IMR-90 (cell line): Measurements from ENCODE around the gene AGBL3.

Source experiments
- CEBPB ChIP-seq: IDR thresholded peaks from 2 replicates; pipeline ENCODE4 v1.6.1; 2012; ENCODE audit warnings: low read depth, low read length, improper control_type of control experiment
- CTCF ChIP-seq: conservative IDR thresholded peaks from 2 replicates; pipeline ENCODE4 v1.5.1; 2012; ENCODE audit warnings: mild to moderate bottlenecking, low read depth, low read length, improper control_type of control experiment
- ELK1 ChIP-seq: fragments of 150-350 bp; IDR thresholded peaks from 2 replicates; pipeline ENCODE4 v1.6.1; 2016; ENCODE audit warnings: low read depth, mild to moderate bottlenecking, low read length, moderate library complexity, borderline replicate concordance
- FOS ChIP-seq: fragments of 150-350 bp; IDR thresholded peaks from 2 replicates; pipeline ENCODE4 v1.6.1; 2016; ENCODE audit warnings: low read depth, low read length
- MAFK ChIP-seq: IDR thresholded peaks from 2 replicates; pipeline ENCODE4 v1.6.1; 2012; ENCODE audit warnings: low read depth, low read length, improper control_type of control experiment
- MAZ ChIP-seq: IDR thresholded peaks from 2 replicates; pipeline ENCODE4 v1.6.1; 2012; ENCODE audit warnings: low read depth, mild to moderate bottlenecking, low read length, improper control_type of control experiment, moderate library complexity, borderline replicate concordance
- MXI1 ChIP-seq: IDR thresholded peaks from 2 replicates; pipeline ENCODE4 v1.6.1; 2012; ENCODE audit warnings: low read depth, mild to moderate bottlenecking, low read length, moderate library complexity, borderline replicate concordance
- POLR2A ChIP-seq: IDR thresholded peaks from 2 replicates; pipeline ENCODE4 v1.6.1; 2012; ENCODE audit warnings: mild to moderate bottlenecking, low read depth, low read length
- RAD21 ChIP-seq: IDR thresholded peaks from 2 replicates; pipeline ENCODE4 v1.6.1; 2012; ENCODE audit warnings: low read length, improper control_type of control experiment
- RCOR1 ChIP-seq: IDR thresholded peaks from 2 replicates; pipeline ENCODE4 v1.6.1; 2012; ENCODE audit warnings: mild to moderate bottlenecking, low read length, improper control_type of control experiment; ENCODE audit not compliant: insufficient replicate concordance
- RFX5 ChIP-seq: IDR thresholded peaks from 2 replicates; pipeline ENCODE4 v1.8.0; 2012; ENCODE audit warnings: low read depth, mild to moderate bottlenecking, low read length, moderate library complexity
- SMC3 ChIP-seq: fragments of 150-350 bp; IDR thresholded peaks from 2 replicates; pipeline ENCODE4 v1.6.1; 2016; ENCODE audit warnings: low read depth, mild to moderate bottlenecking, antibody characterized with exemption, low read length, moderate library complexity
- USF2 ChIP-seq: fragments of 150-350 bp; IDR thresholded peaks from 2 replicates; pipeline ENCODE4 v1.6.1; 2017; ENCODE audit warnings: mild to moderate bottlenecking, antibody characterized with exemption, low read length, low read depth

GRCh38 chr7:135165862-135166261 lies 179.6 kb downstream of the AGBL3 start:
- no peak for TF ChIP-seq CTCF
- TF ChIP-seq MAFK = no peak
- no peak for TF ChIP-seq POLR2A
- TF ChIP-seq RAD21 = no peak
- TF ChIP-seq USF2 = no peak
- TF ChIP-seq MAZ = no peak
- TF ChIP-seq SMC3 = no peak
- TF ChIP-seq RCOR1 = no peak
- TF ChIP-seq FOS = no peak
- no peak for TF ChIP-seq RFX5
- no peak for TF ChIP-seq CEBPB
- no peak for TF ChIP-seq MXI1
- no peak for TF ChIP-seq ELK1
